Neural cell (in vitro differentiated cells): ENCODE measurements around the gene ADD3. TPM values are rescaled to one million over a fixed set of nuclear protein-coding genes. Genes with fewer than 3 reads are reported as not detected.

Source experiments
- H2AFZ ChIP-seq: fragments of 200-600, 300-800 bp; sonication (generic), shearing (Covaris generic); 2 replicates; pipeline ENCODE4 v1.6.0; 2014; ENCODE audit warnings: low read depth, mild to moderate bottlenecking, antibody characterized with exemption, low read length, moderate library complexity
- H3F3A ChIP-seq: fragments of 200-600 bp; shearing (Covaris generic); 2 replicates; pipeline ENCODE4 v1.6.1; 2016; ENCODE audit warnings: mild to moderate bottlenecking, moderate library complexity, mixed read lengths, antibody characterized with exemption, low read length; ENCODE audit not compliant: insufficient read depth, poor library complexity, severe bottlenecking
- H3K27ac ChIP-seq: fragments of 200-600, 300-800 bp; sonication (generic), shearing (Covaris generic); 2 replicates; pipeline ENCODE4 v1.5.1; 2014; ENCODE audit warnings: mild to moderate bottlenecking, low read length, moderate library complexity
- H3K27me3 ChIP-seq: fragments of 300-800, 200-600 bp; sonication (generic), shearing (Covaris generic); 2 replicates; pipeline ENCODE4 v1.6.0; 2014; ENCODE audit warnings: mild to moderate bottlenecking, low read depth, low read length, moderate library complexity; ENCODE audit not compliant: insufficient read depth
- H3K36me3 ChIP-seq: fragments of 300-800, 200-600 bp; sonication (generic), shearing (Covaris generic); 2 replicates; pipeline ENCODE4 v1.5.1; 2014; ENCODE audit warnings: mild to moderate bottlenecking, antibody characterized with exemption, low read length, moderate library complexity; ENCODE audit not compliant: insufficient read depth
- H3K4me2 ChIP-seq: fragments of 300-800, 200-600 bp; sonication (generic), shearing (Covaris generic); 2 replicates; pipeline ENCODE4 v1.6.0; 2014; ENCODE audit warnings: mild to moderate bottlenecking, low read length
- H3K4me3 ChIP-seq: fragments of 300-800, 200-600 bp; sonication (generic), shearing (Covaris generic); 2 replicates; pipeline ENCODE4 v1.5.1; 2014; ENCODE audit warnings: mild to moderate bottlenecking, low read length, moderate library complexity
- H3K79me2 ChIP-seq: fragments of 200-600 bp; shearing (Covaris generic); replicated peaks from 2 replicates; pipeline ENCODE4 v1.6.0; 2014; ENCODE audit warnings: mild to moderate bottlenecking, low read length, moderate library complexity; ENCODE audit not compliant: insufficient read depth
- H3K9ac ChIP-seq: fragments of 300-800, 200-600 bp; sonication (generic), shearing (Covaris generic); 2 replicates; pipeline ENCODE4 v1.6.1; 2016; ENCODE audit warnings: mild to moderate bottlenecking, low read length, mixed read lengths
- H3K9me2 ChIP-seq: fragments of 200-600 bp; shearing (Covaris generic); 2 replicates; pipeline ENCODE4 v1.6.1; 2016; ENCODE audit warnings: mild to moderate bottlenecking, low read length, mixed read lengths; ENCODE audit not compliant: insufficient read depth
- H3K9me3 ChIP-seq: fragments of 200-600, 300-800 bp; sonication (generic), shearing (Covaris generic); 2 replicates; pipeline ENCODE4 v1.6.1; 2016; ENCODE audit warnings: mild to moderate bottlenecking, mixed run types, low read length, moderate library complexity, mixed read lengths
- H4K20me1 ChIP-seq: fragments of 200-600 bp; shearing (Covaris generic); 2 replicates; pipeline ENCODE4 v1.6.1; 2016; ENCODE audit warnings: mild to moderate bottlenecking, mixed run types; ENCODE audit not compliant: insufficient read depth
- CTCF ChIP-seq: fragments of 450-650 bp; IDR thresholded peaks from 2 replicates; pipeline ENCODE4 v1.5.1; 2014; ENCODE audit warnings: antibody characterized with exemption, mild to moderate bottlenecking, moderate library complexity; ENCODE audit not compliant: poor library complexity, severe bottlenecking
- EP300 ChIP-seq: fragments of 450-650 bp; conservative IDR thresholded peaks from 2 replicates; pipeline ENCODE4 v1.6.1; 2014; ENCODE audit warnings: antibody characterized with exemption, mild to moderate bottlenecking, moderate library complexity; ENCODE audit not compliant: poor library complexity, severe bottlenecking
- EZH2 ChIP-seq: fragments of 200-600, 300-800 bp; shearing (Covaris generic), sonication (generic); IDR thresholded peaks from 2 replicates; pipeline ENCODE4 v1.6.1; 2014; ENCODE audit warnings: antibody characterized with exemption, low read length, borderline replicate concordance, mild to moderate bottlenecking; ENCODE audit not compliant: insufficient read depth, poor library complexity, severe bottlenecking
- MXI1 ChIP-seq: fragments of 450-650 bp; conservative IDR thresholded peaks from 2 replicates; pipeline ENCODE4 v1.6.1; 2014; ENCODE audit warnings: antibody characterized with exemption, mild to moderate bottlenecking; ENCODE audit not compliant: poor library complexity, severe bottlenecking
- POLR2AphosphoS5 ChIP-seq: IDR thresholded peaks from 2 replicates; pipeline ENCODE4 v1.6.1; 2012
- RAD21 ChIP-seq: fragments of 450-650 bp; conservative IDR thresholded peaks from 2 replicates; pipeline ENCODE4 v1.6.1; 2014; ENCODE audit warnings: antibody characterized with exemption, mild to moderate bottlenecking, moderate library complexity
- REST ChIP-seq: IDR thresholded peaks from 2 replicates; pipeline ENCODE4 v1.6.1; 2012; ENCODE audit warnings: borderline replicate concordance
- SMC3 ChIP-seq: fragments of 450-650 bp; conservative IDR thresholded peaks from 2 replicates; pipeline ENCODE4 v1.6.1; 2014; ENCODE audit warnings: antibody characterized with exemption, mild to moderate bottlenecking, moderate library complexity; ENCODE audit not compliant: poor library complexity
- TAF1 ChIP-seq: IDR thresholded peaks from 2 replicates; pipeline ENCODE4 v1.6.1; 2012; ENCODE audit warnings: low read depth
- polyA plus RNA-seq: library from polyadenylated mRNA; depleted of rRNA; stranded (reverse); fragments of >200 nt; gene quantifications from 2 replicates; pipeline ENCODE4 v1.2.3, GENCODE V29; 2014

The ADD3 gene
- polyA plus RNA-seq, 1 donor from 2014 or later: 40.6 TPM

- H3K4me2 ChIP-seq: no peak overlapping the region
- no peak overlapping the region for H2AFZ ChIP-seq
- no peak for TF ChIP-seq CTCF
- TF ChIP-seq REST: no peak
- TF ChIP-seq SMC3: no peak
- no peak for TF ChIP-seq RAD21
- no peak for TF ChIP-seq EP300
- TF ChIP-seq POLR2AphosphoS5: no peak
- no peak for TF ChIP-seq MXI1
- no peak for TF ChIP-seq EZH2
- TF ChIP-seq TAF1: no peak
- no peaks in the 10 kb centered on the region for H3F3A ChIP-seq
- no peaks in the 10 kb centered on the region for H4K20me1 ChIP-seq
- H3K27ac ChIP-seq: no peak overlapping the region
- no peaks in the 10 kb centered on the region for H3K27me3 ChIP-seq
- no peaks in the 10 kb centered on the region for H3K36me3 ChIP-seq
- H3K9me2 ChIP-seq: no peaks in the 10 kb centered on the region
- no peak overlapping the region for H3K4me3 ChIP-seq
- H3K9ac ChIP-seq: no peak overlapping the region
- H3K9me3 ChIP-seq: no peaks in the 10 kb centered on the region
- no peaks in the 10 kb centered on the region for H3K79me2 ChIP-seq
Observed at GRCh38 chr10:109971634-109972033, 36.1 kb upstream of the ADD3 start.

GRCh38 chr10:109972372-109973001, 35.3 kb upstream of the ADD3 start:
- no peak for TF ChIP-seq EP300
- TF ChIP-seq EZH2: no peak
- no peak for TF ChIP-seq RAD21
- no peak for TF ChIP-seq CTCF
- no peak for TF ChIP-seq SMC3
- no peak for TF ChIP-seq TAF1
- TF ChIP-seq REST: no peak
- TF ChIP-seq POLR2AphosphoS5: no peak
- no peak for TF ChIP-seq MXI1
- Histone ChIP-seq H3K27me3 (no peaks in the 10 kb centered on the region), H3K36me3 (no peaks in the 10 kb centered on the region), H3K27ac (no peak overlapping the region), H2AFZ (no peak overlapping the region), H3K79me2 (no peaks in the 10 kb centered on the region), H3K9ac (no peak overlapping the region), H3K4me3 (no peak overlapping the region), H4K20me1 (no peaks in the 10 kb centered on the region), H3F3A (no peaks in the 10 kb centered on the region), H3K9me2 (no peaks in the 10 kb centered on the region), H3K9me3 (no peaks in the 10 kb centered on the region), H3K4me2 (no peak overlapping the region)
